Activated CD4-positive, alpha-beta memory T cell treated with anti-CD3 and anti-CD28 coated beads, Interleukin-2, amount 10 ng/mL, durations not matched to agents 7 days and 5 days (primary cell): Measurements from ENCODE around the gene CARF. TPM values are rescaled to one million over a fixed set of nuclear protein-coding genes. Genes with fewer than 3 reads are reported as not detected.
A peak's percentile ranks its signal among the peaks of the same experiment; 100 is the strongest.

Source experiments
- CTCF ChIA-PET: fragments of 350-600 bp; sonication (Branson Sonifier 250); formaldehyde crosslinking; loops from one replicate; lab custom pipeline; 2021; ENCODE audit warnings: antibody characterized with exemption, inconsistent platforms; lab: Charles Lee
- POLR2A ChIA-PET: fragments of 350-600 bp; sonication (Branson Sonifier 250); formaldehyde crosslinking; loops from one replicate; lab custom pipeline; 2021; ENCODE audit warnings: antibody characterized with exemption; lab: Charles Lee
- DNase-seq: peaks from one replicate; pipeline ENCODE4 v3.0.0-alpha.2; 2020
- H3K27ac Mint-ChIP-seq: one replicate; pipeline ENCODE4 v1.8.0; 2021; ENCODE audit warnings: mild to moderate bottlenecking, mixed read lengths
- H3K27me3 Mint-ChIP-seq: one replicate; pipeline ENCODE4 v1.8.0; 2021; ENCODE audit warnings: mixed read lengths
- H3K36me3 Mint-ChIP-seq: one replicate; pipeline ENCODE4 v1.8.0; 2021; ENCODE audit warnings: low read depth, mixed read lengths
- H3K4me1 Mint-ChIP-seq: one replicate; pipeline ENCODE4 v1.8.0; 2021; ENCODE audit warnings: mixed read lengths
- H3K4me3 Mint-ChIP-seq: one replicate; pipeline ENCODE4 v1.8.0; 2021; ENCODE audit warnings: mild to moderate bottlenecking, mixed read lengths
- H3K9me3 Mint-ChIP-seq: one replicate; pipeline ENCODE4 v1.8.0; 2021; ENCODE audit warnings: mixed read lengths
- total RNA-seq, 2 experiments: library from RNA; stranded (reverse); gene quantifications; one replicate each; pipeline ENCODE4 v1.2.3, GENCODE V29; 2021

Gene CARF
- total RNA-seq, 2 experiments from 2014 or later, result 11.9 to 12.3 TPM

GRCh38 chr2:203002054-203002821, 90.2 kb downstream of the CARF start:
- DNase-seq, result no peak
- Mint-ChIP-seq H3K36me3 (no peaks in the 10 kb centered on the region), H3K27me3 (peaks cover 6% of the 10 kb centered on the region), H3K9me3 (no peaks in the 10 kb centered on the region), H3K4me1 (no peaks in the 10 kb centered on the region), H3K4me3 (no peak overlapping the region), H3K27ac (no peak overlapping the region)
- CTCF ChIA-PET, result interaction anchor here (0.6 kb wide), 1 partner anchor 157 kb away, joined by 3 read pairs; no protein-coding TSS in a partner anchor
- POLR2A ChIA-PET, result no interaction called here

DNA sequence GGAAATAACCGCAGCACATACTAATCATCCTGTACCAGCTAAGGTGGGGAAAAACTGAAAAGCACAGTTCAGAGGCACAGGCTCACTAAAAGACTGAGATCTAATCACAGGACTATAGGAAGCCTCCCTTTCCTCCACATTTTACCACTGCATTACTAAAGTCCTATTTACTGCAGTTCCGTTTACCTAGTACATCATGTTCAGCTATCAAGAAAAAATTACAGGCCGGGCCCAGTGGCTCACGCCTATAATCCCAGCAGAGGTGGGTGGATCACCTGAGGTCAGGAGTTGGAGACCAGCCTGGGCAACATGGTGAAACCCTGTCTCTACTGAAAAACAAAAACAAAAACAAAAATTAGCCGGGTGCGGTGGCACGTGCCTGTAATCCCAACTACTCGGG, 91.6 kb downstream of the CARF start:
- H3K27me3 Mint-ChIP-seq, result peaks cover 8% of the 10 kb centered on the region
- POLR2A ChIA-PET, result no interaction called here
- no peak overlapping the region for H3K4me3 Mint-ChIP-seq
- H3K4me1 Mint-ChIP-seq, result no peaks in the 10 kb centered on the region
- H3K36me3 Mint-ChIP-seq, result no peaks in the 10 kb centered on the region
- no peak overlapping the region for H3K27ac Mint-ChIP-seq
- peaks cover 4% of the 10 kb centered on the region for H3K9me3 Mint-ChIP-seq
- CTCF ChIA-PET, result no interaction called here
- no peak for DNase-seq

GRCh38 chr2:203014456-203015199, 102.6 kb downstream of the CARF start, which contains the start of gene NBEAL1:
Gene NBEAL1 (plus strand): TSS chr2:203014875. CDS start chr2:203016385, 1,510 bp downstream.
- ChIA-PET CTCF (interaction anchor here (1.0 to 2.0 kb wide), 2 partner anchors 9 to 225 kb away, joined by 3 to 7 read pairs; partner anchors contain the start of gene CYP20A1), POLR2A (interaction anchor here (0.7 to 1.6 kb wide), 4 partner anchors 103 to 379 kb away, joined by 3 to 8 read pairs (median 4); partner anchors contain the start of genes CARF, CYP20A1, ICA1L and WDR12)
- H3K4me1 Mint-ChIP-seq, result peaks cover 46% of the 10 kb centered on the region
- no peaks in the 10 kb centered on the region for H3K9me3 Mint-ChIP-seq
- peak within 1 kb of the TSS; percentile 85 for H3K27ac Mint-ChIP-seq
- peak within 1 kb of the TSS; percentile 94 for H3K4me3 Mint-ChIP-seq
- DNase-seq, result peak; percentile 98
- H3K36me3 Mint-ChIP-seq, result no peaks in the 10 kb centered on the region
- H3K27me3 Mint-ChIP-seq, result peaks cover 17% of the 10 kb centered on the region

DNA sequence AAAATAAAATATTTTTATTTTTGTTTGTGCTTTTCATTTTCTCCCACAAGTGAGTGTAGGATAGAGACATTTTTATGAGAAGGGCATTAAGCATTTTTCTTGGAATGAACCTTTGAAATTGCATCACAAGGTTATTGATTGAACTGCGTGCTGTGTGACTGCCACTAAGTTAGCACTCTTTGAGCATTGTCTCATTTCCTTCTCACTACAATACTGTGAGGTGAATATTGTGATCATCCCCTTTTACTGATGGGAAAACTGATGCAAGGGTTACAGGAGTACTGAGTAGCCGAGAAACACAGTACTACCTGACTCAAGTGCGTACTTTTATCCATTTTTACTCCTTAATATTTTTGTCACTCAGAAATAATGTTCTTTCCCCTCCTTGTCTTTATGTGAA, 104.6 kb downstream of the CARF start:
- H3K4me1 Mint-ChIP-seq, result peaks cover 47% of the 10 kb centered on the region
- no peak overlapping the region for H3K27ac Mint-ChIP-seq
- H3K36me3 Mint-ChIP-seq, result no peaks in the 10 kb centered on the region
- no peaks in the 10 kb centered on the region for H3K9me3 Mint-ChIP-seq
- DNase-seq, result no peak
- ChIA-PET CTCF (no interaction called here), POLR2A (interaction anchor here (1.2 kb wide), 1 partner anchor 222 kb away, joined by 4 read pairs; the partner anchor contains the start of gene CYP20A1)
- H3K4me3 Mint-ChIP-seq, result no peak overlapping the region
- peaks cover 3% of the 10 kb centered on the region for H3K27me3 Mint-ChIP-seq

DNA sequence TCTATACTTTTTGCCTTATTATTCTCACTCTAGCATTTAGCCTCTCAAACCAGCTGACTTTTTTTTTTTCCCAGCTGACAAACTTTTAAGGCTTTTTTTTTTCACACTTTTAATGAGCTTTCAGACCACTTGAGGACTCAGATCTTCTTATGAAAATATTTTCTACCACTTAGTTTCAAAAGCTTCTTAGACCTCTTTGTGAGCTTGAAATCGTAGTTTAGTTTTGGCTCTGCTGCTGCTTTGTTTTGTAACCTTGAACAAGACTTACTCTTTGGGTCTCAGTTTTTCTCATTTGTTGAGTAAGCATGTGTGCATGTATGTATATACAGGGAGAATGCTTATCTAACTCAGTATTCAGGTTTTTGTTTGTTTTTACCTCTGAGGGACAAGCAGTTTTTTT, 106.1 kb downstream of the CARF start:
- H3K27ac Mint-ChIP-seq, result no peak overlapping the region
- ChIA-PET CTCF (interaction anchor here (0.6 to 1.5 kb wide), 3 partner anchors 147 to 444 kb away, joined by 3 read pairs; partner anchors contain the start of gene ICA1L), POLR2A (interaction anchor here (0.9 kb wide), 1 partner anchor 28 kb away, joined by 3 read pairs; no protein-coding TSS in a partner anchor)
- no peak overlapping the region for H3K4me3 Mint-ChIP-seq
- no peaks in the 10 kb centered on the region for H3K27me3 Mint-ChIP-seq
- no peaks in the 10 kb centered on the region for H3K9me3 Mint-ChIP-seq
- no peak for DNase-seq
- H3K4me1 Mint-ChIP-seq, result peaks cover 46% of the 10 kb centered on the region
- no peaks in the 10 kb centered on the region for H3K36me3 Mint-ChIP-seq

DNA sequence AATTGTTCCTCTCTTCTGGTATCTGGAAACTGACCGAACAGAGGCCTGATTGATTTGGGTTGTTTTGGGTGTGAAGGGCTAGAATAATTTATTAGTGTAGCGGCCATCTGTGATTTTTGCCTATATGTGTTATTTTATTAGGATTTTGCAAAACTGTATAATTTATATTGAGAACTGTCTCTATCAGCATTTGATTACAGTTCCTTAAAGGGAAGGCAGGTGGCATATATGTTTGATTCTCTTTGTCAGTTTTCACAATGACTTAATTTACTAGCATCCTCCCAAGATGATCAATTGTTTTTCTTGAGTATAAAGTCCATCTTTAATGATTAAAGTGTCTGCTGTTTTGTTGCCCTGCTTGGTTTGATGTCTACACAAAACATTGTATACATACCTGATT, 107.1 kb downstream of the CARF start:
- H3K4me3 Mint-ChIP-seq, result no peak overlapping the region
- ChIA-PET POLR2A (interaction anchor here (1.2 kb wide), 1 partner anchor 108 kb away, joined by 3 read pairs; no protein-coding TSS in a partner anchor), CTCF (no interaction called here)
- H3K27ac Mint-ChIP-seq, result no peak overlapping the region
- H3K4me1 Mint-ChIP-seq, result peaks cover 40% of the 10 kb centered on the region
- no peaks in the 10 kb centered on the region for H3K9me3 Mint-ChIP-seq
- H3K27me3 Mint-ChIP-seq, result no peaks in the 10 kb centered on the region
- H3K36me3 Mint-ChIP-seq, result peaks cover 4% of the 10 kb centered on the region
- no peak for DNase-seq

DNA sequence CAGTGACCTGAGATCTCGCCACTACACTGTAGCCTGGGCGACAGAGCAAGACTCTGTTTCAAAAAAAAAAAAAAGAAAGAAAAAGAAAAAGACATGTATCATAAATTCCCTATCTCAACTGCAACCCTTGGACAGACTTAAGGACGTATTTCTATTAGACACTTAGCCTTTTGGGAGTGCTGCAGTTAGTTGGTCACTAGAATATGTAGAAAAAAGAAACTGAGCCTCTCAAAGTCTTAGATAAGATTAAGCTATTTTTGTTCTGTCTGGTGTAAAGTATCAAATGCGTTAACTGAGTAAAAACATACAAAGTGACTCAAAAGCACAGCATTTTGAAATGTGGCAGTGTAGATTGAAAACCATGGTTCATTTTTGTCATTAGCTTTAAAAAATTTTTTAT, 109.9 kb downstream of the CARF start:
- Mint-ChIP-seq H3K4me3 (no peak overlapping the region), H3K27me3 (no peaks in the 10 kb centered on the region), H3K36me3 (peaks cover 6% of the 10 kb centered on the region), H3K9me3 (no peaks in the 10 kb centered on the region), H3K4me1 (peaks cover 24% of the 10 kb centered on the region), H3K27ac (no peak overlapping the region)
- DNase-seq, result no peak
- POLR2A ChIA-PET, result no interaction called here
- CTCF ChIA-PET, result no interaction called here

DNA sequence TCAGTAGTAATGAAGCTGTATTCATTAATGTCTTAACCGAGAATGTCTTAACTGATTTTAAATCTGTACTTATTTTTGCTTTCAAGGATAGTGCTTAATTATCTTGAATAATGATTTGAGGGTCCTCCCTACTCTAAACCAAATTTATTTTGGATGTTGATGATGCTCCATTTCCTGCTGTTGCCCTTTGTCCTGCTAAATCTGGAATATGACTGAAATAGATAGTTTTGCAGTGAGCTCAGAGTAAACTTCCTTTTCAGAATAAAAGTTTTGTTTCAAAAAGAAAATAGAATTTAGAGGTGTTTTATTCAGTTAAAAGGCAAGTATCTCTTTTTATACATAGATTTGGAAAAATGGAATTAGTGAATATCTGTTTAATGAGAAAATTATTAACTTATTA, 110.7 kb downstream of the CARF start:
- CTCF ChIA-PET, result no interaction called here
- no peak for DNase-seq

DNA sequence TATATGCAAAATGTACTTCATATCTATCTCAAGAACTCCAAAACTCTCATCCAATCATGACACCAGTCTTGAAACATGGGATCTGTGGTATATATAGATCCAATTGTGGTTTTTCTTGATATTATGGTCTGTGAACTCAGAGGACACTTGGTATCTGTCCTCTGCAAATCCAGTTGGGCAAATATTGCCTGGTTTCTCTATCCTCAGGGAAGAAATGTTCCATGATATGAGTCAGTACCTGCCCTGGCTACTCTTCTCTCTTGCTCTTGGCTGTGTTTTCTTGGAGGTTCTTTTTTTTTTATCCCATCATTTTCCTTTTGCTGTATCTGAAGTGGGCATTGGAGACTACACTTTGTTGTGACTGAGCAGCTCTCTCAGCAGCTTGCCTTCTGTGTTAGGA, 113.5 kb downstream of the CARF start:
- CTCF ChIA-PET, result no interaction called here
- POLR2A ChIA-PET, result no interaction called here
- no peak for DNase-seq
- Mint-ChIP-seq H3K9me3 (no peaks in the 10 kb centered on the region), H3K27me3 (no peaks in the 10 kb centered on the region), H3K36me3 (peaks cover 6% of the 10 kb centered on the region), H3K27ac (no peak overlapping the region), H3K4me1 (peaks cover 6% of the 10 kb centered on the region), H3K4me3 (no peak overlapping the region)

More for the DNA sequence above, 110.7 kb downstream of the CARF start:
- peaks cover 6% of the 10 kb centered on the region for H3K36me3 Mint-ChIP-seq
- H3K4me1 Mint-ChIP-seq, result peaks cover 23% of the 10 kb centered on the region
- H3K27ac Mint-ChIP-seq, result no peak overlapping the region
- POLR2A ChIA-PET, result no interaction called here
- H3K27me3 Mint-ChIP-seq, result no peaks in the 10 kb centered on the region
- H3K9me3 Mint-ChIP-seq, result no peaks in the 10 kb centered on the region
- H3K4me3 Mint-ChIP-seq, result no peak overlapping the region

GRCh38 chr2:203030545-203030944, 118.5 kb downstream of the CARF start:
- H3K9me3 Mint-ChIP-seq, result peaks cover 2% of the 10 kb centered on the region
- no peak for DNase-seq
- H3K4me3 Mint-ChIP-seq, result no peak overlapping the region
- CTCF ChIA-PET, result no interaction called here
- H3K27ac Mint-ChIP-seq, result no peak overlapping the region
- no peaks in the 10 kb centered on the region for H3K27me3 Mint-ChIP-seq
- peaks cover 3% of the 10 kb centered on the region for H3K36me3 Mint-ChIP-seq
- H3K4me1 Mint-ChIP-seq, result peaks cover 11% of the 10 kb centered on the region
- POLR2A ChIA-PET, result no interaction called here

DNA sequence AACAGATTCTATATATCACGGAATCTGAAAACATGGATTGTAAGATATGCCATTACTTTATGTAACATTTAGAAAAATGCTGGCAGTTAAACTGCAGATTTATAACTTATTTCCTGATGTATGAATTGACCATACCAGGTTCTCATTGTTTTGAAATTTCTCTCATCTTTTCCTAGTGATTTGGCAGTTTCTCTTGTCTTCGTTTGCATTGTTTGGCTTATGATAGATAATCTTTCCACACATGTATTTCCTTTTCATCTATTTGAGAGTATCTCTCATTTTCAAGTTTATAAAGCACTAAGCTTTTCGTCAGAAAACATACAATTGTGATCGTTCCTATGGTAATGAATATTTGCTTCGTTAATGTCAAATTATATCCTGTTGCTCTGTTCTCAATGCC, 118.9 kb downstream of the CARF start:
- H3K27me3 Mint-ChIP-seq, result no peaks in the 10 kb centered on the region
- peaks cover 3% of the 10 kb centered on the region for H3K36me3 Mint-ChIP-seq
- H3K4me3 Mint-ChIP-seq, result no peak overlapping the region
- ChIA-PET POLR2A (no interaction called here), CTCF (no interaction called here)
- H3K4me1 Mint-ChIP-seq, result peaks cover 11% of the 10 kb centered on the region
- no peak for DNase-seq
- peaks cover 2% of the 10 kb centered on the region for H3K9me3 Mint-ChIP-seq
- H3K27ac Mint-ChIP-seq, result no peak overlapping the region

GRCh38 chr2:203033395-203033794, 121.3 kb downstream of the CARF start:
- ChIA-PET CTCF (no interaction called here), POLR2A (no interaction called here)
- DNase-seq, result no peak
- no peaks in the 10 kb centered on the region for H3K27me3 Mint-ChIP-seq
- no peak overlapping the region for H3K27ac Mint-ChIP-seq
- no peaks in the 10 kb centered on the region for H3K36me3 Mint-ChIP-seq
- H3K4me1 Mint-ChIP-seq, result peaks cover 11% of the 10 kb centered on the region
- H3K9me3 Mint-ChIP-seq, result peaks cover 2% of the 10 kb centered on the region
- H3K4me3 Mint-ChIP-seq, result no peak overlapping the region

GRCh38 chr2:203035879-203036470, 123.9 kb downstream of the CARF start:
- Mint-ChIP-seq H3K27me3 (no peaks in the 10 kb centered on the region), H3K9me3 (peaks cover 2% of the 10 kb centered on the region), H3K36me3 (no peaks in the 10 kb centered on the region), H3K27ac (no peak overlapping the region), H3K4me3 (no peak overlapping the region), H3K4me1 (peaks cover 11% of the 10 kb centered on the region)
- POLR2A ChIA-PET, result no interaction called here
- no peak for DNase-seq
- CTCF ChIA-PET, result no interaction called here
